ENCODE data around the gene FBXW8.

DNA sequence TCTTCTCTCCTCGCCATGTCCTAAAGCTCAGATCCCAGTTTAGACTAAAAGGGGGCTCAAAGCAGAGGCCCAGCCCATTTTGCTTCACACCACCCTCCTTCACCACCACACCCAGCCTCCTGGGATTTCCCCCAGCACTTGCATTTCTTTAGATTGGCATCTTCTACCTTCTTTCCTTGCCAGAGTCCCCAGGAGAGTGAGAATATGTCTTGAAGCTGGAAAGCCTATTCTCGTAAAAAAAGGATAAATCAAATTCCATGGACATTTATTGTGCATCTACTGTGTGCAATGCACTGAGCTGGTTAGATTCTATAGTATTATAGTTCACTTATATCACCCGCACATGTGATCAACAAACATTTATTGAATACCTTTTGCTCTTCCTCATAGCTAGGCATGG, 10.2 kb downstream of the FBXW8 start:
- TF ChIP-seq, protein P1, sequence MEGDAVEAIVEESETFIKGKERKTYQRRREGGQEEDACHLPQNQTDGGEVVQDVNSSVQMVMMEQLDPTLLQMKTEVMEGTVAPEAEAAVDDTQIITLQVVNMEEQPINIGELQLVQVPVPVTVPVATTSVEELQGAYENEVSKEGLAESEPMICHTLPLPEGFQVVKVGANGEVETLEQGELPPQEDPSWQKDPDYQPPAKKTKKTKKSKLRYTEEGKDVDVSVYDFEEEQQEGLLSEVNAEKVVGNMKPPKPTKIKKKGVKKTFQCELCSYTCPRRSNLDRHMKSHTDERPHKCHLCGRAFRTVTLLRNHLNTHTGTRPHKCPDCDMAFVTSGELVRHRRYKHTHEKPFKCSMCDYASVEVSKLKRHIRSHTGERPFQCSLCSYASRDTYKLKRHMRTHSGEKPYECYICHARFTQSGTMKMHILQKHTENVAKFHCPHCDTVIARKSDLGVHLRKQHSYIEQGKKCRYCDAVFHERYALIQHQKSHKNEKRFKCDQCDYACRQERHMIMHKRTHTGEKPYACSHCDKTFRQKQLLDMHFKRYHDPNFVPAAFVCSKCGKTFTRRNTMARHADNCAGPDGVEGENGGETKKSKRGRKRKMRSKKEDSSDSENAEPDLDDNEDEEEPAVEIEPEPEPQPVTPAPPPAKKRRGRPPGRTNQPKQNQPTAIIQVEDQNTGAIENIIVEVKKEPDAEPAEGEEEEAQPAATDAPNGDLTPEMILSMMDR (conservative IDR thresholded peaks at IDR 0.05 in 1 of 2, IDR thresholded peaks at IDR 0.05 in 1 of 2; ENCODE audit: extremely low read depth in 1 of 2, insufficient read depth in 1 of 2, low read depth in 1 of 2, low read length in 2 of 2) = no peak
- no peak for TF ChIP-seq EZH2 (IDR thresholded peaks at IDR 0.05; ENCODE audit: borderline replicate concordance, low read length)

All from mammary epithelial cell (primary cell).